GM19240 (cell line): ENCODE results near the gene NUTM2E.
"Not testable (repeated sequence)": the region's sequence is repeated elsewhere in the genome, so short reads cannot be mapped to it uniquely, and the experiment has no call there.

Experiments used
- DNase-seq: peaks from one replicate; pipeline ENCODE4 v3.0.0; 2011; ENCODE audit warnings: low spot score; ENCODE audit not compliant: insufficient read length

Gene NUTM2E

DNA sequence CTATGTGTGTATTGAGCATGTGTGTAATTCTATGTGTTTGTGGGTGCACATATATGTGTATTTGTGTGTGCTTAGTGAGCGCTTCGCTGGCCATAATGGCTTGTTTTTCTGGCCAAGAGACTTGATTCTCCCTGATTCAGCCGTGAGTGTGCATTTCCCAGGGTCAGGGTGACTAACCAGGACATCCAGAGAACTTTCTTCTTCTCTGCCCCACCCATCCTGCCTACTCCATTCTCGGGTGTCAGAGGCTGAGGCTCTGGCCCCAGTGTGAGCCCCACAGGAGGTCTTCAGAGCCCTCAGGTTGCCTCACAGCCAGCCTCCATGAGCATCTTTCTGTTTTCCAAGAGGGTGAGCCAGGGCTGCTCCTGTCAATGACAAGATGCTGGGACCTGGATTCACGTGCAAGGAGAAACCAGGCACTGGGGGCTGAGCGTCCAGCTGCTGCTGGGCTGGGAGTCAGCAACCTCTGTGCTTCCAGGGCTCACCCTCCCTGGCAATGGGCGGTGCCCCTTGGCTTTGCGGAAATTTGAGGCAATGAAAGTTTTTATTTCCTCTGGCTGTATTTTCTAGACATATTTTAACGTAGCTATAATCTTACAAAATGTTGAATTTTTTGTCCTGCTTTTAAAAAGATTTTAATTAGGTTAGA, 40.5 kb downstream of the NUTM2E start:
- DNase-seq: not testable (repeated sequence)

GRCh38 chr10:79868023-79868422, 41.5 kb downstream of the NUTM2E start:
- not testable (repeated sequence) for DNase-seq

DNA sequence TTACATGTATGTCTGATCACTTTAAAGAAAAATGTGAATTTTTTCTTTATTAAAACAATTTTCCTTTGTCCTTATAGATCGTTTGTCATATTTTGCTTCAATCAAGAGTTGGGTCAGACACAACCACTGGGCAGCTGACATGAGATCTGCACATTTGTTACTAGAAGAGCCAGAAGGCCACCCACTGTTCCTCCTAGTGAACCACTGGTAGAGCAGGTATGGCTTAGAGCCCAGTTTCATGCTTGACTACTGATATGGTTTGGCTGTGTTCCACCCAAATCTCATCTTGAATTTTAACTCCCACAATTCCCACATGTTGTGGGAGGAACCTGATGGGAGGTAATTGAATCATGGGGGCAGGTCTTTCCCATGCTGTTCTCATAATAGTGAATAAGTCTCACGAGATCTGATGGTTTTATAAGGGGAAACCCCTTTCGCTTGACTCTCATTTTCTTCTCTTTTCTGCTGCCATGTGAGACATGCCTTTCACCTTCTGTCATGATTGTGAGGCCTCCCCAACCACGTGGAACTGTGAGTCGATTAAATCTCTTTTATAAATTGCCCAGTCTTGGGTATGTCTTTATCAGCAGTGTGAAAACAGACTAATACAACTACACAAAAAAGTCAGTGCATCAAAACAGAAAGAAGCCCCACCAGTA, 43.0 kb downstream of the NUTM2E start:
- not testable (repeated sequence) for DNase-seq

GRCh38 chr10:79871729-79872128, 45.2 kb downstream of the NUTM2E start:
- DNase-seq: not testable (repeated sequence)
